CD4-positive, alpha-beta T cell treated with Interferon alpha-2 for 1 hour (primary cell): ENCODE measurements around the gene TXNDC12.
A peak's percentile ranks its signal among the peaks of the same experiment; 100 is the strongest.
"Not testable (repeated sequence)": the region's sequence is repeated elsewhere in the genome, so short reads cannot be mapped to it uniquely, and the experiment has no call there.

ENCODE experiments used
- DNase-seq, 2 donors: peaks; one replicate each; pipeline ENCODE4 v3.0.0-alpha.2; 2020 to 2022

TXNDC12 gene

GRCh38 chr1:52055066-52055865, at the start of gene TXNDC12:
TSS of gene TXNDC12 (minus strand) at chr1:52055191. CDS start at chr1:52055096, 95 bp downstream.
- peak; percentile 49 to 68 for DNase-seq

DNA sequence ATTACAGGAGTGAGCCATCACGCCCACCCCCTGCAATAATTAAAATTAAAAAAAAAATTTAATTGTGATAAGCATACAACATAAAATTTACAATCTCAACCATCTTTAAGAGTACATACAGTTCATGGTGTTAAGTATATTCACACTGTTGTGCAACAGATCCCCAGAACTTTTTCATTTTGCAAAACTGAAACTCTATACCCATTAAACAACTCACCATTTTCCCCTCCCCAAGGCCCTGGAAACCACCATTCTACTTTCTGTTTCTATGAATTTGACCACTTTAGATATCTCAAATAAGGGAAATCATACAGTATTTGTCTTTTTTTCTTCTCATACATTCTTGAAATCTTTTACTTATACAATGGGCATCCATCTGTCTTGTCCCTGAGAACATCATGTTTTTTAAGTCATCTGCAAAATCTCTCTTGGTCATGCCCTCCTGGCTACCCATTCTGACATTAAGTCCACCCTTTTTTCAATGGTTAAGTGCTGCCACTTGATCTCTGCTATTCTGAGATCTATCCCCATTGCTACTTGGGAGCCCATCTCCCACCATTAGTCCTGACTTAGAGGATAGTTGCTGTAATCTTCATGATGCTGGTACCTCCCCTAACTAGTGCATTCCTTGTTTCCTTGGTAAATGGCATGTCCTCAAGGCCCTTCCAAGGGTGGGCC, 47.5 kb upstream of the TXNDC12 start:
- DNase-seq: no peak

DNA sequence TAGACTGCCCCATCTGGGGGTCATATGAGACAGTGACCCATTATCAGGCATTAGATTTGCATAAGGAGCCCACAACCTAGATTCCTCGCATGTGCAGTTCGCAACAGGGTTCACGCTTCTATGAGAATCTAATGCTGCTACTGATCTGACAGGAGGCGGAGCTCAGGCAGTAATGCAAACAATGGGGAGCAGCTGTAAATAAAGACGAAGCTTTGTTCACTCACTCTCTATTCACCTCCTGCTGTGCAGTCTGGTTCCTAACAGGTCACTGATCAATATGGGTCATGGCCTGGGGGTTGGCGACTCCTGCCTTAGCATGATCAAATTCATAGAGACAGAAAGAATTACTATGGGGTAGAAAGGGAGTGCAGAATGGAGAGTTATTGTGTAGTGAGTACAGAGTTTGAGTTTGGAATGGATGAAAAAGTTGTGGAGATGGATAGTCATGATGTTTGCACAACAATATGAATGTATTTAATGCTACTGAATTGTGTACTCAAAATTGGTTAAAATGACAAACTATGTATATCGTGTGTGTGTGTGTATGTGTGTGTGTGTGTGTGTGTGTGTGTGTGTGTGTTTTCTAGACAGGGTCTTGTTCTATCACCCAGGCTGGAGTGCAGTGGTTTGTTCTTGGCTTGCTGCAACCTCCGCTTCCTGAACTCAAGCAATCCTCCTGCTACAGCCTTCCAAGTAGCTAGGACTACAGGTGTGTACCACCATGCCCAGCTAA, 43.3 kb upstream of the TXNDC12 start:
- DNase-seq: no peak

GRCh38 chr1:52096216-52096615, 41.2 kb upstream of the TXNDC12 start:
- DNase-seq: no peak

- DNase-seq: not testable (repeated sequence)
Measured at GRCh38 chr1:52094300-52094699, 39.3 kb upstream of the TXNDC12 start.

DNA sequence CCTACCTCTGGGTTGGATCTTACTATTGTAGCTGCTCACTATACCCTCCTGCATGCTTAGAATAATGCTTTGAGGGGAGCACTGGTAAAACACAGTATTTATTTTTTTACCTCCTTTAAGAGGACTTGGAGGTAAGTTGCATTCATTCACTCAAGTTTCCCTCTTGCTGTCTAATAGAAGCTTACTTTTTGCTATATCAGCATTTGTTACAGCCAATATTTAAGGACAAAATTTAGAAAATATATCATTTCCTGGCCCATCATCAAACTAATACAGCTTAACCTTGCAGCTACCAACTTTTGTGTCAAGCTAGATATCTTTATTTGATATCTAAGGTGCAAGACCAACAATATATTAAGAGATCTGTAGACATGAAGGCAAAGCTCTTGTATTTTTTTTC, 32.9 kb upstream of the TXNDC12 start:
- not testable (repeated sequence) for DNase-seq

DNA sequence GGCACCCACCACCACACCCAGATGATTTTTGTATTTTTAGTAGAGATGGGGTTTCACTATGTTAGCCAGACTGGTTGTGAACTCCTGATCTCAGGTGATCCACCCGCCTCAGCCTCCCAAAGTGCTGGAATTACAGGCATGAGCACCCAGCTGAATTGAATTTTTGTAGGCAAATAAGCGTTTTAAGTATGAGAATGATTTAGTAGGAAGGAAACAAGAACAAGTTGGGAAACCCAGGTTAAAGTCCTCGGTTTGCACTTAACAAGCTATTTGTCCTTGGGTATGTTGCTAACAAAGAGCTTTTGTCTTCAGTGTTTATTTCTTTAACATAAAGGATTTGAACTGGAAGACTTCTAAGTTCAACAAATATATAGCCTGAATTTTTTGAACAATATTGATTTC, 25.0 kb upstream of the TXNDC12 start:
- no peak for DNase-seq

DNA sequence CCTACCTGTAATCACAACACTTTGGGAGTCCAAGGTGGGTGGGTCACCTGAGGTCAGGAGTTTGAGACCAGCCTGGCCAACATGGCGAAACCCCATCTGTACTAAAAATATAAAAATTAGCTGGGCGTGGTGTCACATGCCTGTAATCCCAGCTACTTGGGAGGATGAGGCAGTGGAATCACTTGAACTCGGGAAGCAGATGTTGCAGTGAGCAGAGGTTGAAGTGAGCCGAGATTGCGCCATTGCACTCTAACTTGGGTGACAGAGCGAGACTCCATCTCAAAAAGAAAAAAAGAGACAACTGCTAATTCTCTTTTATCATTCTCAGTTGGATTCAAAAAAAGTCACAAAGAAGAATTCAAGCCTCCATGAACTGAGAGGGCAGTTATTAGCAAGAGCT, 22.3 kb upstream of the TXNDC12 start:
- not testable (repeated sequence) for DNase-seq

DNA sequence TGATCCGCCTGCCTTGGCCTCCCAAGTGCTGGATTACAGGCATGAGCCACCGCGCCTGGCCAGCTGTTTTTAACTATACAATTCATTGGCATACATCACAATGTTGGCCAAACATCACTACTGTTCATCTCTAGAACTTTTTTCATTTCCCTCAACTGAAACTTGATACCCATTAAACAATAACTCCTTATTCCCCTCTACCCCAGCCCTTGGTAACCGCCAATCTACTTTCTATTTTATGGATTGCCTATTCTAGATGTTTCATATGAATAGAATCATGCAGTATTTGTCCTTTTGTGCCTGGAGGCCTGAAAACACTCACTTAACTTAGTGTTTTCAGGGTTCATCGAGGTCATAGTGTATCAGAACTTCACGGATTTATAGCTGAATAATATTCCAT, 17.3 kb upstream of the TXNDC12 start:
- DNase-seq: no peak

DNA sequence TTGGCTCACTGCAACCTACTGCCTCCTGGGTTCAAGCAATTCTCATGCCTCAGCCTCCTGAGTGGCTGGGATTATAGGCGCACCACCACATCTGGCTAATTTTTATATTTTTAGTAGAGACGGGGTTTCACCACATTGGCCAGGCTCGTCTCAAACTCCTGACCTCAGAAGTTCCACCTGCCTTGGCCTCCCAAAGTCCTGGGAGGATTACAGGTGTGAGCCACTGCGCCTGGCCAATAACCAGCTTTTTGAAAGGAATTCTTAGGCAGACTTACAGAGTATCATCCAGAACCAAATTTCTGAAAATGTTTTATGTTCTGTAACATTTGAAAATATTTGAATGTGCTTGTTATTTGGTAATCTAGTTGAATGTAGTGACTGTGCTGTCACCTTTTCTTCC, 15.7 kb upstream of the TXNDC12 start:
- DNase-seq: no peak

DNA sequence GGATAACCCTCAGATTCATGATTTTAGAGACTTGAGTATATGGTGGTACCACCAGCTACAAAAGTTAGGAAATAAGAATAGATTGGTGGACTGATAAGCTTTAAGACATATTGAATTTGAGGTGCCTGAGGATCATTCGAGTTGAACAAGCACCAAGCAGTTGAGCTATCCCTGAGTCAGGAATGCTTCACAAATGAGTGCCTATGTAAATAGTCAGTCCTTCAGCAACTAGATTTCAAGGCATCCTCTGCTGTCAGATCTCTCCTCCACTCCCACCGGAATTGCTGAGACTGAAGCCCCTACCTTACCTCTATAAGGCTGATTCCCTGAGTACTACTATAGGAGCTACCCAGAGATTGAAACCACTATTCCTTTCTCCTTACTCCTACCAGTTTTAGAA, 8.2 kb upstream of the TXNDC12 start:
- no peak for DNase-seq

DNA sequence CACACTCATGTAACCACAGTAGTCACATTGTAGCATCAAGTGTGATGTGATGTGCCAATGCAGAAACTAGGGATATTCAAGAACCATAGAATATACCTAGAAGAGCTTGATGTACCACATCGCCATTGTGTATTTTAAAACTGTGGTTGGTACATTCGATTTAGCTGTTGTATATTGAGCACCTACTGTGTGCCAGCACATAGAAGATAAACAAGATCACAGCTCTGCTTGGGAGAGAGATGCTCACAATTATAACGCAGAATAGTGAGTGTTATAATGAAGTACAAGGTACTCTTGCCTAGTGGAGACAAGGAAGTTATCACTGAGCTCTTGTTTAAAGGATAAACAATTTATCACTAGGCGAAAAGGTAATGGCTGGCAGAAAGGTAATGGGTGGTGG, 5.8 kb upstream of the TXNDC12 start:
- no peak for DNase-seq

- no peak for DNase-seq
Measured at GRCh38 chr1:52059888-52060287, 4.9 kb upstream of the TXNDC12 start.

DNA sequence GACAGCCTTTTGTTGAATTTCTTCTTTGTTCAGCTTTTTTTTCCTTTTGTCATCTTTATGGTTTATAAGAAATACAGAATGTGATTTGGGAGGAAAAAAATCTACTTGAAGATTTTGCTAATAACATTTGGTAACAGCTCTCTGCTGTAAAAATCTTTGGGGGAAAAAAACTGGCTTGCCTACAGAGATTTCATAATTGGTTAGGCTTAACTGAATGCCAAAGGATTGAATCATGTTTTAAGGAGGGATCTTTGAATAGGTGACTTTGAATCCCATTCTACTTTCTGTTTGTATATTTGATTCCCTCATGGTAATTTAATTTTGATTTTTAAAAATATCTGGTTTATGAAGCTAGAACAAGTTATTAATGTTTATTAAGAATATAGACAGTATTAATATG, 4.3 kb upstream of the TXNDC12 start:
- DNase-seq: no peak

DNA sequence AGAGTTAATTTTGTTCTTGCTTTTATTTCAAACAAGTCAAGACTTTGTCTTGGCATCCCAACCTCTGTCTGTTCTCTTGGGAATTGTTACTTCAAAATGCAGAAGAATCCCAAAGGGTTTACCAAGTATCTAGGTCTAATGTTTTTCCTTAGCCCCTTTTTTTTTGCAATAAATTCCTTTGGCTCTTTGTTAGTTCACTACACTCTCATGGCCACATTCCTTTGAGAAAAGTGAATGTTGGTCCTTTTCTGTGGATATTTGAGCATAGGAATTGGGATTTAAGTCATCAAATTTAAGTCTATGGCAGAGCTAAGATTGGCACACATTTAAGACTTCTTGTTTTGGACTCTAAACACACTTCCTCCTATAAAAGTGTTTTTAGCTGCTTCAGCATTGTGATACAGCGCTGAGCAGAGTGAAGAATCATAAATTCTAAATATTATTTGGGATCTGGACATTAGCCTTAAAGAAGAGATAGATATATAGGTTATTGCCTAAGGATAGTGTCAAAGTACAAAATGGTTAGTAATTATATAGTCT, 3.0 kb upstream of the TXNDC12 start:
- no peak for DNase-seq

DNA sequence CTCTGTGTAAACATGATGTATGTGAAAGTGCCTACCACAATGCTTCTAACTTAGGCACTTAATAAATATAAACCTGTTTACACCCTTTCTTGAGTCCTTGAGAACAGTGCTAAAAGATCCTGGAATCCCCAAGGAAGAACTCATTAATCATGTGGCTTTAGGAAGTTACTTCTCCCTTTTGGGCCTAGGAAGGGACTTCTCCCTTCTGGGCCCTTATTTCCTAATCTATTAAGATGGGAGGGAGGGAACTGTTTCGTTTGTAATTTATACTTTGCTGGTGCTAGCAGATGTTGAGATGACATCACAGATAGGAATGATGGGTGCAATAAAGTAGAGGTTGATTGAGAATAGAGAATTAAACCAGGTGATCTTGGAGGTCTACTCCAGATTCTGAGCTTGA, 2.3 kb upstream of the TXNDC12 start:
- no peak for DNase-seq

DNA sequence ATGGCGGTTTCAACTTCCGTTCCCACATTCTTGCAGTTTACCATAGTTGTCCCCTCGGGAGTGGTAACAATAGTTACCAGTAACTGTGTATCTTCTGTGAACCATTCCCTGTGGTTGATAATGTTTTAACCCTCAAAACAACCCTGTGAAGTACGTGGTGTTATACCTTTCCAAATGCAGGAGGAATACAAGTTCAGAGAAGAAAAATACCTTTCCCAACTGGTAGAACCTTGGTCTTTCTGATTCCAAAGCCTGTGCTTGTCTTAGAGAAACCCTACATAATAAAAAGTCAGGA, 1.9 kb upstream of the TXNDC12 start:
- peak in 1 of 2 donors; percentile 48 for DNase-seq

DNA sequence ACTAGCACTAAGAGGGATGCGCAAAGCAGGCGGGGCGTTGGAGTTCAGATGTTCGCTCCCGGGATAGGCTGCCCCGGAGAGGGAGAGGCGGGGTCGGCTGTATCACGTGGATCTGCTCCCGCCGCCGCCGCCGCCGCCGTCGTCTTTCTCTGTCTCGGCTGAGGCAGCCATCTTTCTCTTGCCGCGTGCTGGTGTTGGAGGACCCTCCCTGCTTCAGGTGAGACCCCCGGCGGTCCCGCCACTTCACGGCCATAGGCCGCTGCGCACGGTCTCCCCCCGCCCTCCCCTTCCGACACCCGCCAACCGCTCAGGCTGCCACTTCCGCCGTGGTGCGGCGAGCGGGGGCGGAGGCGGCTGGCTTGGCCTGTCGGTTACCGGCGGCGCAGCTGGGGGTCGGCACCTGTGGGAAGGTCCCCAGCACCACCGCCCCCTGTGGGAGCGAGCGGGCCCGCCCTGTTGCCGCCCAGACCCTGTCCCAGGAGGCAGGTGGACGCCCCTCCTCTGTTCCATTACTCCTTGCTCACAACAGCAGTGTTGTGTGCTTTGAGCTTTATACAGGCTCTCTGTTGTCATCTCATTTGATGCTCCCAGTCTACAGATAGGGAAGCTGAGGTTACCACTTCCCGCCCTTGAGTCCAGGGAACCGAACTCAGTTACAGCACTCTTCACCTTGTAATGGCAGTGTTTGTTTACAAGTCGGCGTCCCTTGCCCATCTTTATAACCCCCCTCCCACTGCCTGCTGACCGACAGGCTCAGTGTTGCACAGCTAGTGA, 1.4 kb upstream of the TXNDC12 start, which contains the start of gene BTF3L4:
Gene BTF3L4 (plus strand): TSS at position 133 of the 774 bp plus-strand sequence. CDS start 3,553 bp downstream, outside the sequence.
- peak; percentile 88 to 92 for DNase-seq

DNA sequence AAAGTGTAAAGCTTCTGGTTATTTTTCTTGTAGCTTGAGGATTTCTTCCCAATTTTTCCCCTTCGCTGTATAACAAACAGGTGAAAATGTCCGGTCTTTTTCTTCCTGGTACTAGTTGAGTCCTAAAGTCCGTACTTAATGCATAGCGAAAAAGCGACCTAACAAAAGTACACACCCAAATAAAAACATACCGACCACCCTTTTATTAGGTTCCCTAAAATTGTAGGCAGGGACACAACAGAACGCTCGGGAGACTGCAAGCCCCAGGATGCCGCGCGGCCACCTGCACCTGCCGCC, 823 bp upstream of the TXNDC12 start:
- DNase-seq: no peak

DNA sequence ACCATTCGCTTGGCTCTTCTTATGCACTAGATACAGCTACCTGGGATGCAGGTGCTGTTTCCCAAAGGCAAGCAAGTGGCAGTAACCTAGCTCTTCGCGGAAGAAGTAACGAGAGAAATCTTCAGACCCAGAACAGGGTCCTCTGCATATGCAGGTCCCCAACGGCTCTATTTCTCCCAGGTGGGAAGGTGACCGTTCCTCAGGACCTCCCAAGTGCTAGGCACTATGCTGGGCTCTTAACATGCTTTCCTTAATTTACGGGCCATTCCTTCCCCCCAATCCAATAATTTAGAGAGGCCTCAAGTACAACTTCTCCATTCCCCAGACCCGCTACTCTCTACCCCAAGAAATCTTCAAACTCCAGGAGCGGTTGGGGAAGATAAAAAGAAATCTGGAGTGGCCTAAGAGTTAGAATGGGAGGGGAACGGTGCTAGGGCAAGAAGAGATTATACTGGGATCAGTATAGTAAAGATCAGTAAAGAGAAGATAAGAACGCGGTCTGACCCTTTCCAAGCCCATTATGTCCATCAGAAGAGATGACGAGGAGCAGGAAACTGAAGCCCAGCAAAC, 410 bp downstream of the TXNDC12 start:
- no peak for DNase-seq

DNA sequence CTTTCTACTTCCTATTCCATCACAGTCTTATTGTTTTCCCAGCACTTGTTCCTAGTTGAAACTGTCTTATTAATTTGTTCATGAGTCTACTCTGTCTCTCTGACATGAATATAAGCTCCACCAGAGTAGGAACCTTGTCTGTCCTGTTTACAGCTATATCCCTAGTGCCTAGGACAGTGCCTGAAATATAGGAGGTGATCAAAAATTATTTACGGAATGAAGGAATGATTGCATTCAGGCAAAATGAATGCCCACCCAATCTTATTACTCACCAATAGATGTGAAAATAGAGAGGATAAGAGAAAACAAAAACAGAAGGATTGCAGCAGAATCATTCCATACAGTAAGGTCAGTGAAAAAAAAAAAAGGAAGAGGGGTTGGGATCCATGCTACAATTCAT, 1.1 kb downstream of the TXNDC12 start:
- no peak for DNase-seq

- DNase-seq: not testable (repeated sequence)
Measured at GRCh38 chr1:52049337-52049736, 5.7 kb downstream of the TXNDC12 start.
